ENCODE data around the gene NUDT3.

The NUDT3 gene

GRCh38 chr6:34229877-34230276, 162.6 kb downstream of the NUDT3 start:
- no peaks in the 10 kb centered on the region for H3K36me3 ChIP-seq
- no peaks in the 10 kb centered on the region for H3K4me1 ChIP-seq
- intact Hi-C loops (cut with DNase I; ENCODE audit: low total_unique reads) = loop anchor here (10.0 kb wide), 1 partner anchor 805 kb away; the partner anchor contains the start of gene SYNGAP1
- no peak overlapping the region for H3K27ac ChIP-seq
- no peak overlapping the region for H3K4me3 ChIP-seq
- no peaks in the 10 kb centered on the region for H3K27me3 ChIP-seq
- TF ChIP-seq, protein P1, sequence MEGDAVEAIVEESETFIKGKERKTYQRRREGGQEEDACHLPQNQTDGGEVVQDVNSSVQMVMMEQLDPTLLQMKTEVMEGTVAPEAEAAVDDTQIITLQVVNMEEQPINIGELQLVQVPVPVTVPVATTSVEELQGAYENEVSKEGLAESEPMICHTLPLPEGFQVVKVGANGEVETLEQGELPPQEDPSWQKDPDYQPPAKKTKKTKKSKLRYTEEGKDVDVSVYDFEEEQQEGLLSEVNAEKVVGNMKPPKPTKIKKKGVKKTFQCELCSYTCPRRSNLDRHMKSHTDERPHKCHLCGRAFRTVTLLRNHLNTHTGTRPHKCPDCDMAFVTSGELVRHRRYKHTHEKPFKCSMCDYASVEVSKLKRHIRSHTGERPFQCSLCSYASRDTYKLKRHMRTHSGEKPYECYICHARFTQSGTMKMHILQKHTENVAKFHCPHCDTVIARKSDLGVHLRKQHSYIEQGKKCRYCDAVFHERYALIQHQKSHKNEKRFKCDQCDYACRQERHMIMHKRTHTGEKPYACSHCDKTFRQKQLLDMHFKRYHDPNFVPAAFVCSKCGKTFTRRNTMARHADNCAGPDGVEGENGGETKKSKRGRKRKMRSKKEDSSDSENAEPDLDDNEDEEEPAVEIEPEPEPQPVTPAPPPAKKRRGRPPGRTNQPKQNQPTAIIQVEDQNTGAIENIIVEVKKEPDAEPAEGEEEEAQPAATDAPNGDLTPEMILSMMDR (IDR thresholded peaks at IDR 0.05) = no peak
- DNase-seq = no peak
- H3K9me3 ChIP-seq = no peaks in the 10 kb centered on the region
